ENCODE results near the gene ATP8A2.
A peak's percentile ranks its signal among the peaks of the same experiment; 100 is the strongest.

The ATP8A2 gene

DNA sequence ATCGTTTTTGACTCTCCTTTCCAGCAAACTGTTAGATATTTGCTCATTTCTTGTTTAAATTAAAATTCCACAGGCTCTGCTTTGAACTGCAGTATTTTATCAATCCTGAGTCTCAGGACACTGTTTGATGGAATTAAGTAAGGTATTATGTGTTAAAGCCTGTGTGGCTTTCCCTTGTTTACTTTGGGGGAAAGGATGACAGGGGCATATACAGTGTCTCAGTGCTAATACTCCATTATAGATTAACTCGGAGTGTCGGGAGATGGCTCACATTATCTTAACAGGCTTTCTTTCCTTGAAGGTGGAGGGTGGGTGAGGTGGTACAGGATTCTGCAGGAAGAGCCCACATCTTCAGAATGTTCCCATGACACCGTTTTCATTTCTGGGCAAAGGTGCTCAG, 595.4 kb downstream of the ATP8A2 start:
- DNase-seq (ENCODE audit: low read depth), result no peak

DNA sequence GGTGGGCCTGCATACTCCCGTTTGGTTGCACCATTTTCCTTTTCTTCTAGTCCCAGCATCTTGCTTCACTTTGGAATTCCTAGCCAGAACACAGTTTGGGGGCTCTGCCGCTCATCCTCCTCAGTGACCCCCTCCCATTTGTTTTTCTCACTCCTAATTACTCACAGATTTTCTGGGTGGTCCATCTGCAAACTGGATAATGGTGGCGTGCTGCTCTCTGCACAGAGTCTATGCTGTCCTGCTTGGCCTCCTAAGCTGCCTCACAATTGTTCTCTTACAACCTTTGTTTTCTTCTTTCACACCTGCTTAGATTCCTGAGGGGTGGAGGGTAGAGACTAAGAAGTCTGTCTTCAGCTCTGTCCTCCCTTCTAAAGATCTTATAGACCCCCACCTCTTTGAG, 599.3 kb downstream of the ATP8A2 start:
- no peak for DNase-seq (ENCODE audit: low read depth)

- DNase-seq (ENCODE audit: low read depth), result no peak
Measured at GRCh38 chr13:25971459-25972145, 599.8 kb downstream of the ATP8A2 start.

- DNase-seq (ENCODE audit: low read depth), result no peak
Measured at GRCh38 chr13:25973085-25973484, 601.3 kb downstream of the ATP8A2 start.

- no peak for DNase-seq (ENCODE audit: low read depth)
Measured at GRCh38 chr13:25973576-25973975, 601.8 kb downstream of the ATP8A2 start.

DNA sequence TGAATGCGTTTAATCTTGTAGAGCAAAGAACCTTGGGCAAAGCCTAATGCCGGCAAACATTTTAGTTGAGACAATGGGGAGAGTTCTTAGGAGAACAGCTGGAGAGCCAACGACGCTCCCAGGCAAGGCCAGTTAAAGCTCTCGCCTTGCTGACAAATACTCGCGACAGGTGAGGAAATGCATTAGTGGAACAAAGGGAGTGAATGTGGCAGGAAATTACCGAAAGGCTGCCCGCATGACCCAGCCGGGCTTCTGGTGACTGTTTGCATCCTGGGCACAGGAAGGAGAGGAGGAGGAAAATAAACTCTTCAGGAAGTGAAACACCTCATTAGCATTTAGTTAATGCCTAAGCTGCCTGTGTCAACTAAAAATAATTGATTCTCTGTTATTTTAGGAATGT, 605.4 kb downstream of the ATP8A2 start:
- no peak for DNase-seq (ENCODE audit: low read depth)

DNA sequence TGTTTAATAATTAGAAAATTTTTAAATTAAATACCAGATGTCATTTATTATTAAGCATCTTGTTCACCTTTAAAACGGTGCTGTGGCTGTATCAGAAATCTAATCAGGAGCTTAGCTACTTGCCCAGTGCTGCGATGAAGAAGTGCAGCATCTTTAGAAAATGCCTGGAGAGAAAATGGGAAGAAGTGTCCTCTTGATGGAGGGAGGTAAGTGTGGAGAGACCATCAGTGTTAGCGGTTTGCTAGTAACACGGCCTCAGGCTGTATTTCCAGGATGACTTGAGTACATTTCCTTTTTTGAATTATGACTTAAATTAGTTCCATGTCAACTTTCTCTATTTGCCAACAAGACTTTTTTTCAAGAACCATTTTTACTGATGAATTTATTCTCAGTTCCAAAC, 605.9 kb downstream of the ATP8A2 start:
- no peak for DNase-seq (ENCODE audit: low read depth)

DNA sequence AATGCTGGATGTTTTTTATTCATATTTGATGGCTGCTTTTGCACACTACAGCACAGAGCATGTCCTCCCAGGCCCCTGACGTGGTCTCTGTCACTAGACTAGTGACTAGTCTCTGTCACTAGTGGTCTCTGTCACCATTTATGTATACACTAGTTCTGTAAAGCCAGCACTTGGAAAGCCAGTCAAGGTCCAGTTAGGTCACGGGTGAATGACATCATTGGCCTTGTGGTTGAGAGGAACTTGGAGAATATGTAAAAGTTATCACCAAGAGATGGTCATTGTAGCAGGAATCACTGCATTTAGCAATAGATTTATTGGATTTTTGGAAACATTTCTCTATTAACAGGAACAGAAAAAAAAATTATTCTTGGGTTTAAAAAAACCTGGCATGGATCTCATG, 607.2 kb downstream of the ATP8A2 start:
- DNase-seq (ENCODE audit: low read depth), result no peak

GRCh38 chr13:25979371-25979770, 607.6 kb downstream of the ATP8A2 start:
- no peak for DNase-seq (ENCODE audit: low read depth)

DNA sequence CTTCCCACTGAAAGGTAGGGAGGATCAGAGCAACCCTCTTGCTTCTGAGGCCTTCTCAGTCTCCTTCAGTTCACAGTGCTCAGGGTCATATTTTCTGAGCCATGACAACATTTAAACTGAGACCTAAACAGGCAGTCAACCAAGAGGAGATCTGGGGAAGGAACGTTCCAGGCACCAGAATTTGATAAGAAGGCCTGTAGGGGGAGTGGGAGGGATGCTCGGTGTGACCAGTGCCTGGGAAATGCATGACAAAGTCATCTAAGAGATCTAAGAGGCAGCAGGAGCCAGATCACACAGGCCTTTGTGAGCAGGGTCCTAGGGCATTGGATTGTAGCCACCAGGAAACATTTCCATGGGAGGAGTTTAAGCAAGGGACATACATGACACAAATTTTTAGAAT, 608.5 kb downstream of the ATP8A2 start:
- DNase-seq (ENCODE audit: low read depth), result no peak

DNA sequence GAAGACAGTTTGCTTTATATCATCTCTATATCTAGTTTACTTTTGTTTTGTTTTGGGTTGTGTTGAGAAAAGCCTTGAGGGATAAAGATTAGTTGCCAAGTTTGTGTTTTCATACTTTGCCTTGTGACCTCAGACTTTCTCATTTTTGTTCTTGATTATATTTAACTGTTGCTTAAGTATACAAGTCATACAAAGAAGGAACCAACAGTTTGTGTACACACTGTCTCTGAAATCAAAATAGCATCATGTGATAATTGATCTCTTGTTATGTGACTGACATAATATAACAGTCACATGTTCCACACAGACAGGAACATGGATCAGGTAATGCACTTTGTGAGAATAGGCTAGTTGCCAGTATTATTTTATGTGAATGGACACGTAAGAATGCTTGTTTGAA, 609.3 kb downstream of the ATP8A2 start:
- no peak for DNase-seq (ENCODE audit: low read depth)

DNA sequence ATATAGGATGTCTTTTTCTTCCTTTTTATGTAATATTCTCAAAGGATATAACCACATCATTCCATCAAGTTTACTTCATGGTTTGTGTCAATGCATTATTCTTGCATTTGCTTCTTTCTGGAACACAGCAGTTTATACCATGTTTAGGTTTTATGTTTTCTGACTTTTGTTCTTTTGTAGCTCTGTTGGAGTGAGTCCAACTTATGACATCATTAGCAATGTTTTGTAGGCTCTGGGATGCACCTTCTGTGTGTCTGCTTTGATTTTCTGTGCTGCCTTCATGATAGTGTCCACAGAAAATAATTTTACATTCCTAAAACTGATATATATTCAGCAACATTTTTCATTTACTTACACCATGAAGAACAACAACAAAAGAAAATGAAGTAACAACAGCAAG, 611.1 kb downstream of the ATP8A2 start:
- DNase-seq (ENCODE audit: low read depth), result no peak

- no peak for DNase-seq (ENCODE audit: low read depth)
Measured at GRCh38 chr13:25987987-25988386, 616.2 kb downstream of the ATP8A2 start.

- no peak for DNase-seq (ENCODE audit: low read depth)
Measured at GRCh38 chr13:25988661-25989060, 616.9 kb downstream of the ATP8A2 start.

- DNase-seq (ENCODE audit: low read depth), result no peak
Measured at GRCh38 chr13:25990801-25991200, 619.0 kb downstream of the ATP8A2 start.

- no peak for DNase-seq (ENCODE audit: low read depth)
Measured at GRCh38 chr13:25992076-25992475, 620.3 kb downstream of the ATP8A2 start.

- no peak for DNase-seq (ENCODE audit: low read depth)
Measured at GRCh38 chr13:26007261-26008125, 635.7 kb downstream of the ATP8A2 start.

GRCh38 chr13:26010487-26011207, 638.9 kb downstream of the ATP8A2 start:
- DNase-seq (ENCODE audit: low read depth), result no peak

- no peak for DNase-seq (ENCODE audit: low read depth)
Measured at GRCh38 chr13:26011208-26011573, 639.4 kb downstream of the ATP8A2 start.

GRCh38 chr13:26011996-26012821, 640.4 kb downstream of the ATP8A2 start:
- peak; percentile 23 for DNase-seq (ENCODE audit: low read depth)

GRCh38 chr13:26012995-26013394, 641.2 kb downstream of the ATP8A2 start:
- no peak for DNase-seq (ENCODE audit: low read depth)
